PC-9 (cell line): ENCODE measurements around the gene VHLL. TPM values are rescaled to one million over a fixed set of nuclear protein-coding genes. Genes with fewer than 3 reads are reported as not detected.

Source experiments
- BruUV-seq: library from RNA; stranded (reverse); fragments of 400-500 nt; replicated peaks from 2 replicates; lab custom pipeline; 2021; lab: Mats Ljungman, UMichigan
- CTCF ChIA-PET: fragments of 300-600 bp; sonication (Branson Sonifier 250); formaldehyde crosslinking; loops from one replicate; lab custom pipeline; 2022; ENCODE audit warnings: antibody characterized with exemption; lab: Charles Lee
- POLR2A ChIA-PET: fragments of 300-600 bp; sonication (Branson Sonifier 250); formaldehyde crosslinking; loops from one replicate; lab custom pipeline; 2022; ENCODE audit warnings: antibody characterized with exemption; ENCODE audit not compliant: unreplicated experiment; lab: Charles Lee
- DNase-seq, 2 experiments: peaks; one replicate each; pipeline versions ENCODE4 v3.0.0 to v3.0.0-alpha.2; 2015 to 2022; ENCODE audit warnings: mixed read lengths in 1 of 2
- H2AFZ ChIP-seq: fragments of 200-600 bp; sonication (generic); 2 replicates; pipeline ENCODE4 v1.8.1; 2017; ENCODE audit warnings: antibody characterized with exemption
- H3F3A ChIP-seq: fragments of 200-600 bp; sonication (generic); 2 replicates; pipeline ENCODE4 v1.8.1; 2017; ENCODE audit warnings: antibody characterized with exemption, mild to moderate bottlenecking, low read depth; ENCODE audit not compliant: insufficient read depth
- H3K27ac ChIP-seq: fragments of 200-600 bp; sonication (generic); 2 replicates; pipeline ENCODE4 v1.6.1; 2016; ENCODE audit warnings: mixed run types
- H3K27me3 ChIP-seq: fragments of 200-600 bp; sonication (generic); 2 replicates; pipeline ENCODE4 v1.6.1; 2016; ENCODE audit warnings: low read depth, mixed run types; ENCODE audit not compliant: insufficient read depth
- H3K36me3 ChIP-seq: fragments of 200-600 bp; sonication (generic); 2 replicates; pipeline ENCODE4 v1.6.1; 2016; ENCODE audit warnings: low read depth, mixed run types
- H3K4me1 ChIP-seq: fragments of 200-600 bp; sonication (generic); replicated peaks from 2 replicates; pipeline ENCODE4 v1.6.1; 2016; ENCODE audit warnings: mixed run types; ENCODE audit not compliant: insufficient read depth
- H3K4me2 ChIP-seq: fragments of 200-600 bp; sonication (generic); 2 replicates; pipeline ENCODE4 v1.6.1; 2017; ENCODE audit warnings: mixed run types
- H3K4me3 ChIP-seq: fragments of 200-600 bp; sonication (generic); 2 replicates; pipeline ENCODE4 v1.6.1; 2016; ENCODE audit warnings: mixed run types
- H3K79me2 ChIP-seq: fragments of 200-600 bp; sonication (generic); 2 replicates; pipeline ENCODE4 v1.6.1; 2017; ENCODE audit warnings: low read depth, mixed run types
- H3K9me2 ChIP-seq: fragments of 200-600 bp; sonication (generic); 2 replicates; pipeline ENCODE4 v1.8.1; 2017; ENCODE audit warnings: mild to moderate bottlenecking; ENCODE audit not compliant: insufficient read depth
- H3K9me3 ChIP-seq: fragments of 200-600 bp; sonication (generic); 2 replicates; pipeline ENCODE4 v1.8.1; 2016; ENCODE audit warnings: low read depth; ENCODE audit not compliant: insufficient read depth
- H4K20me1 ChIP-seq: fragments of 200-600 bp; sonication (generic); 2 replicates; pipeline ENCODE4 v1.8.1; 2017; ENCODE audit not compliant: insufficient read depth
- EZH2 ChIP-seq: fragments of 200-600 bp; sonication (generic); IDR thresholded peaks from 2 replicates; pipeline ENCODE4 v1.8.0; 2017; ENCODE audit warnings: antibody characterized with exemption, low read depth
- intact Hi-C: fragments of 100-400 bp; cut with micrococcal nuclease; formaldehyde crosslinking; loops from one replicate; pipeline ENCODE4 v1.10.0; 2022; ENCODE audit not compliant: unreplicated experiment
- total RNA-seq: library from RNA; stranded (reverse); gene quantifications from 2 replicates; pipeline ENCODE4 v1.2.3, GENCODE V29; 2021
- TF ChIP-seq, protein P1 (sequence below): fragments of 200-600 bp; sonication (generic); conservative IDR thresholded peaks from 2 replicates; pipeline ENCODE4 v1.6.1; 2017; ENCODE audit warnings: mixed run types, antibody characterized with exemption, mild to moderate bottlenecking, moderate library complexity

VHLL gene
- total RNA-seq, 1 experiment from 2014 or later: not detected

DNA sequence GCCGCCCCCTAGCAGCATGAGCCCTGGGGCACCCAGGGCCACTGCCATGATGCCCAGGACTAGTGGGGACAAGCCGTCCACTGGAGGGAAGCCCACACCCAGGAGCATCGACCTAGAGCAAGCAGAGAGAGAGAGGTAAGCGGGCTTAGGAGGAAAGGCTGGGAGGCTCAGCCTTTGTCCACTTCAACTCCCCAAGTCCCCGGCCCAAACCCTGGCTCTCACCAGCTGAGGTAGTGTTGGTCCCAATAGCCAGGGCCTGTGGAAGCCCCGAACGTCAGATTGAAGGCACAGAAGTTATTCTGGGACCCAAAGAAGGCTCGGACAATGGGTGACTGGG lies 6.0 kb downstream of the VHLL start:
- Histone ChIP-seq H4K20me1 (no peaks in the 10 kb centered on the region), H3K4me1 (peaks cover 8% of the 10 kb centered on the region; the same call in 1 of the 2 replicates), H3K9me2 (no peaks in the 10 kb centered on the region), H3K36me3 (0 out of 2 replicates have a peak, but pooled peaks cover 5% of the 10 kb centered on the region), H3K27ac (no peak overlapping the region), H3F3A (peaks cover 13% of the 10 kb centered on the region; the same call in 1 of the 2 replicates), H3K27me3 (no peaks in the 10 kb centered on the region), H3K4me3 (no peak overlapping the region), H3K79me2 (no peaks in the 10 kb centered on the region), H3K4me2 (no peak overlapping the region), H2AFZ (no peak overlapping the region), H3K9me3 (no peaks in the 10 kb centered on the region)
- no peak for DNase-seq
- no TSS peak for BruUV-seq
- TF ChIP-seq EZH2: no peak
- TF ChIP-seq, protein P1, sequence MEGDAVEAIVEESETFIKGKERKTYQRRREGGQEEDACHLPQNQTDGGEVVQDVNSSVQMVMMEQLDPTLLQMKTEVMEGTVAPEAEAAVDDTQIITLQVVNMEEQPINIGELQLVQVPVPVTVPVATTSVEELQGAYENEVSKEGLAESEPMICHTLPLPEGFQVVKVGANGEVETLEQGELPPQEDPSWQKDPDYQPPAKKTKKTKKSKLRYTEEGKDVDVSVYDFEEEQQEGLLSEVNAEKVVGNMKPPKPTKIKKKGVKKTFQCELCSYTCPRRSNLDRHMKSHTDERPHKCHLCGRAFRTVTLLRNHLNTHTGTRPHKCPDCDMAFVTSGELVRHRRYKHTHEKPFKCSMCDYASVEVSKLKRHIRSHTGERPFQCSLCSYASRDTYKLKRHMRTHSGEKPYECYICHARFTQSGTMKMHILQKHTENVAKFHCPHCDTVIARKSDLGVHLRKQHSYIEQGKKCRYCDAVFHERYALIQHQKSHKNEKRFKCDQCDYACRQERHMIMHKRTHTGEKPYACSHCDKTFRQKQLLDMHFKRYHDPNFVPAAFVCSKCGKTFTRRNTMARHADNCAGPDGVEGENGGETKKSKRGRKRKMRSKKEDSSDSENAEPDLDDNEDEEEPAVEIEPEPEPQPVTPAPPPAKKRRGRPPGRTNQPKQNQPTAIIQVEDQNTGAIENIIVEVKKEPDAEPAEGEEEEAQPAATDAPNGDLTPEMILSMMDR: no peak
- ChIA-PET CTCF (no interaction called here), POLR2A (interaction anchor here (0.6 kb wide), 1 partner anchor 28 kb away, joined by 6 read pairs; no protein-coding TSS in a partner anchor)
- intact Hi-C loops: no loop called here

DNA sequence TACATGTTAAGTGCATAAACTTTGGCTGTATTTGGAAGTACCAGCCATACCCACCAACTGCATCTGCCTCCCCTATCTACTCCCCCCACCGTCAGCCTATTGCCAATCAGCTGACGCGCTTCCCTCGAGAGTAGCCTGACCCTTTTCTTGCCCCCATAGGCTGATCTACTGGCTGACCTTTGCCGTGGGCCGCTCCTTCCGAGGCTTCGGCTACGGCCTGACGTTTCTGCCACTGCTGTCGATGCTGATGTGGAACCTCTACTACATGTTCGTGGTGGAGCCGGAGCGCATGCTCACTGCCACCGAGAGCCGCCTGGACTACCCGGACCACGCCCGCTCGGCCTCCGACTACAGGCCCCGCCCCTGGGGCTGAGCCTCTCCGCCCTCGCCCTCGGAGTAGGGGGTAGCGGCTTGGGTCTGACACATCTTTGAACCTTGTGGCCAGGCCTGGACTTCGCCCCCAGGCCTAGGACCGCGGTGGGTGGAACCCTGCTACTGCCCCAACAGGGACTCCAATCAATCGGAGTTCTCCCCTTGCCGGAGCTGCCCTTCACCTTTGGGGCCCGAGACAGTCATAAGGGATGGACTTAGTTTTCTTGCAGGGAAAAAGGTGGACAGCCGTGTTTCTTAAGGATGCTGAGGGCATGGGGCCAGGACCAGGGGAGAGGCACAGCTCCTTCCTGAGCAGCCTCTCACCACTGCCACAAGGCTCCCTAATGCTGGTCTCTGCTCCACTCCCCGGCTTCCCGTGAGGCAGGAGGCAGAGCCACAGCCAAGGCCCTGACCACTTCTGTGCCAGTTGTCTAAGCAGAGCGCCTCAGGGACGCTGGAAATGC lies 7.7 kb downstream of the VHLL start:
- H3F3A ChIP-seq: peaks cover 13% of the 10 kb centered on the region; the same call in 1 of the 2 replicates
- no peaks in the 10 kb centered on the region for H3K9me2 ChIP-seq
- H4K20me1 ChIP-seq: no peaks in the 10 kb centered on the region
- TF ChIP-seq, protein P1: no peak
- no peak for TF ChIP-seq EZH2
- no peaks in the 10 kb centered on the region for H3K27me3 ChIP-seq
- no TSS peak for BruUV-seq
- H3K4me2 ChIP-seq: no peak overlapping the region
- no peak overlapping the region for H3K4me3 ChIP-seq
- H2AFZ ChIP-seq: no peak overlapping the region
- 0 out of 2 replicates have a peak, but pooled peaks cover 8% of the 10 kb centered on the region for H3K36me3 ChIP-seq
- no peak overlapping the region for H3K27ac ChIP-seq
- ChIA-PET POLR2A (no interaction called here), CTCF (no interaction called here)
- peaks cover 8% of the 10 kb centered on the region; the same call in 1 of the 2 replicates for H3K4me1 ChIP-seq
- no peaks in the 10 kb centered on the region for H3K9me3 ChIP-seq
- intact Hi-C loops: no loop called here
- no peak for DNase-seq
- no peaks in the 10 kb centered on the region for H3K79me2 ChIP-seq

DNA sequence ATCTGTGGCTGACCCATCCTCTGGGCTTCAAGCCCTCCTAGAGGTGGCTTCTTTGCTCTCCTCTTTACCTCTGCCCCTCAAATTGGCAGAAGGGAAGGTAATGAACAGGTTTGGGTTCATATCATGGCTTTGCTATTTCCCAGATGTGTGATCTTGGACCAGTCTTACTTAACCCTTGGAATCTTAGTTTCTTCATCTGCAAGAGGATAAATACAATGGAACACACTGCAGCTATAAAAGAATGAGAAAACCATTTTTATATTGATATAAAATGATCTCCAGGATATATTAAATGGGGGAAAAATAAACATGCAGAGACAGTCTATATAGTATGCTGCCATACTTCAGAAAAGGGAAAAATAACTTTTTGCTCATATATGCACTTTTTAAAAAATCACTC lies 9.2 kb downstream of the VHLL start:
- Histone ChIP-seq H3K9me2 (no peaks in the 10 kb centered on the region), H3K4me3 (no peak overlapping the region), H3K4me1 (peaks cover 7% of the 10 kb centered on the region), H3K79me2 (peaks cover 9% of the 10 kb centered on the region; the same call in 1 of the 2 replicates), H3K27ac (no peak overlapping the region), H3K4me2 (no peak overlapping the region), H3F3A (peaks cover 9% of the 10 kb centered on the region; the same call in 1 of the 2 replicates), H3K27me3 (no peaks in the 10 kb centered on the region), H4K20me1 (no peaks in the 10 kb centered on the region), H3K9me3 (no peaks in the 10 kb centered on the region), H3K36me3 (0 out of 2 replicates have a peak, but pooled peaks cover 11% of the 10 kb centered on the region), H2AFZ (no peak overlapping the region)
- no TSS peak for BruUV-seq
- intact Hi-C loops: no loop called here
- CTCF ChIA-PET: no interaction called here
- TF ChIP-seq EZH2: no peak
- TF ChIP-seq, protein P1: no peak
- DNase-seq: no peak
- POLR2A ChIA-PET: interaction anchor here (0.6 kb wide), 1 partner anchor 349 kb away, joined by 5 read pairs; no protein-coding TSS in a partner anchor
